Inflammatory macrophage treated with lipopolysaccharide for 4 hours (primary cell): ENCODE measurements around the gene ATP1B1.
"Not testable (repeated sequence)": the region's sequence is repeated elsewhere in the genome, so short reads cannot be mapped to it uniquely, and the experiment has no call there.

ENCODE experiments used
- DNase-seq: peaks from one replicate; pipeline ENCODE4 v3.0.0-alpha.2; 2020

Gene ATP1B1

DNA sequence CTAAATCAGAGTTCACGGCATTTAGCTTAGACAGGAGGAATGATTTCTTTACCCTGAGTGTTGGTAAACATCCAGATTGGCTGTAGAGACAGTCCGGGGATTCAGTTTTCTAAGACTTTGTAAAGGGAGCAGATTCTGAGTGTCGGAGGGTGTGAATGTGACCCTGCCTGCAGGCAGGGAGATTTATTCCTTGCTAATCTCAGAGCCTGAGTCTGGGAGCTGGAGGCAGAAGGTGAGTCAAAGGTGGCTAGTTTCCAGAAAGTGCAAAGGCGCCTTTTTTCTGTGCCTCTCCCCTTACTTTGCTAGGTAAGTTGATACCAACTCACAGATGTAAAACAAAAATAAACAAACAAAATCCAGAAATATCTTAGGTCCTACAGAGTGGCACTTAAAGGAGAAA is 11.7 kb downstream of the ATP1B1 start:
- DNase-seq = no peak

- DNase-seq = no peak
These were observed 12.9 kb downstream of the ATP1B1 start for GRCh38 chr1:169119405-169119804.

- no peak for DNase-seq
These were observed 13.6 kb downstream of the ATP1B1 start for GRCh38 chr1:169120066-169120465.

GRCh38 chr1:169121146-169121923 is 14.8 kb downstream of the ATP1B1 start:
- DNase-seq = no peak

- no peak for DNase-seq
These were observed 16.5 kb downstream of the ATP1B1 start for GRCh38 chr1:169122976-169123375.

DNA sequence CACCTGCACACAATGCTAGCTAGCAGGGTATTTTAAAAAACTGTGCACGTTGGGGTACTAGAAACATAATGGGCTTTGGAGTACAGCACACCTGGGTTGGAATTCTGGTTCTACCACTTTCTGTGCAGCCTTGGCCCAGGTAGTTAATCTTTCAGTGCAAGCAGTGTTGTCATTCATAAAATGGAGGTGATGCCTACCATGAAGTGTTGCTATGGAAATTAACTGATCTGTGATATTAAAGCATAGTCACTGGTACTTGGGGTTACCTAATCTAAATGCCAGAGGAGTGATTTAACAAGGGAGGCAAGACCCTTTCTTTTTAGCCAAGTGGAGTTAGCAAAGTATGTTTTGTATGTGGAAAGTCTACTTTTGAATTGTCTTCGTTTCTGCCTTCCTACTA is 18.0 kb downstream of the ATP1B1 start:
- DNase-seq = no peak

- not testable (repeated sequence) for DNase-seq
These were observed 19.1 kb downstream of the ATP1B1 start for GRCh38 chr1:169125597-169125996.

GRCh38 chr1:169126335-169126734 is 19.8 kb downstream of the ATP1B1 start:
- no peak for DNase-seq

DNA sequence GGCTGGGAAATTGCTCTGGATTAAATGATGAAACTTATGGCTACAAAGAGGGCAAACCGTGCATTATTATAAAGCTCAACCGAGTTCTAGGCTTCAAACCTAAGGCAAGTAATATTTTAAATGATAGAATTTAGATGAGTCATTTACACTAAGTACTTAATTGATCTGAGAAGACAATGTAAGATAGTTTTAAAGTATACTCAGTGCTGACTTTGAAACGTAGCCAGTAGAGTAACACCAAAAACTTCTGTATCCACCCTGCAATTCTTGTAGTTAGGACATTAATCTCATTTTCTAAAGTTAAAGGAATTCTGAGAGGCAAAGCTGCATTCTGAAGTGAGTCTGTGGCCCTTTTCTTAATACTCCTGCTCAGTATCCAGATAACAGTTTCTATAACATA is 20.8 kb downstream of the ATP1B1 start:
- no peak for DNase-seq

DNA sequence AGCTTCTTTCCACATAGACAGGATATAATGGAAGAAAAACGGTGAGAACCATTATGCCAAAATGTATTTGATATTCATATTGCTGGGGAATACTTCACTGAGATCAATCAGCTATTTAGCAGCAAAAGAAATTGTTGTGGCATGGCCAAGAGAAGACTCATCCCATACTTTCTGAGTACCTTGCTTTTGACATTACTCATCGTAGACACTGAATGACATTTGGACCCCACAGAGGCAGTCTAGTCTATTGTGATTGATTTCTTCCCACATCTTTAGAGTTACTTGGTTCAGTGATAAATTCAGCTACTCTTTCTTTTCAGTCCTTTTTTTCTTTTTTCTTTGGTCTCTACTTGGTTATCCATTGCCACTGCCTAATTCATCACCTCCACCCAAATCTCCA is 22.1 kb downstream of the ATP1B1 start:
- no peak for DNase-seq

DNA sequence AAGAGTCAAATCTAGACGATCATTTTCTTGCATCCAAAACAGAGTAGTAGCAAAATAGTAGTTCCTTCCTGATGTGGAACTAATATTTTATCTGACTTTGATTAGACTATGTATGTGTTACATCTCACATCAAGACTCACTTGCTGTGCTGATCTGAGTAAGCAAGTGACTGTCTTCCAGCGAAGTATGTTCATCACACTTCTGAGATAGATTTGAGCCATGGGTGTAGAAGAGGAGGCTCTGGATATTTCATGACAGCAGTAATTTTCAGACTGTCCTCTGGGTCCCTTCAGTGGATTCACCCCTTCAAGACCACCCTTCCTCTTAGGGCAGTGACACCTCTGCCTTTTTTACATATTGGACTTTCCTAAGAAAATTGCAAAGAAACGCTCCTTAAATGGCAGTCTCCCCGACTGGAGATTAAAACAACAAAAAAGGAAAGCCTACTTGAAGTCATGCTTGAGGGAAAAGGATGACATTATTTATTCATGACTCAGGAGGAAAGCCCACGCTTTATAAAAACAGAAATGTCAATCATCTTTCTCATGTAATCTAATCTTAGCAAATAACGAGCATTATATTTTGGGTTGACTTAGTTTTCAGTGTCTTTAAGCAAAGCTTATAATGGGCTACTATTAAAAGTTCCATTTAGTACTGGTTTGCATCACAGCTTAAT is 22.8 kb downstream of the ATP1B1 start:
- no peak for DNase-seq

GRCh38 chr1:169130683-169131082 is 24.2 kb downstream of the ATP1B1 start:
- no peak for DNase-seq

- no peak for DNase-seq
These were observed 26.2 kb downstream of the ATP1B1 start for GRCh38 chr1:169132512-169133227.

GRCh38 chr1:169133228-169133576 is 26.7 kb downstream of the ATP1B1 start:
- DNase-seq = no peak

- DNase-seq = no peak
These were observed 27.5 kb downstream of the ATP1B1 start for GRCh38 chr1:169133801-169134502.

DNA sequence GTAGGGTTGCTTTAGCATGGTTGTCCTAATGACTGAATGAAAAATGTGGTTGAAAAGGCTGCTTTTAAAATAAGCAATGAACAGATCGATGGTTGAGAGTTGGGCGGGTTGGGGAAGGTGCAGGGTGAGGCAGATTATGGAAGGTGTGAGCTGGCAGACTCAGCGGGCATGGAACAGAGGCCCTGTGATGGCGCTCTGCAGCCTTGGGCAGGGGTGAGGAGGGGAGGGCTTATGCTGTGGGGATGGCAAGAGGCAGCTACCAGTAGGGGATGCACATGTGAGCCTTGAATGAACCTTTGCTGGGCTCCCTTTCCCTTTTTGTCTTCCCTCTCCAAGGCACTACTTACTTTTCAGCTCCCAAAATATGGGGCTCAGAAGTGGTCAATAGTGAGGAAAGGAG is 30.9 kb downstream of the ATP1B1 start:
- no peak for DNase-seq

DNA sequence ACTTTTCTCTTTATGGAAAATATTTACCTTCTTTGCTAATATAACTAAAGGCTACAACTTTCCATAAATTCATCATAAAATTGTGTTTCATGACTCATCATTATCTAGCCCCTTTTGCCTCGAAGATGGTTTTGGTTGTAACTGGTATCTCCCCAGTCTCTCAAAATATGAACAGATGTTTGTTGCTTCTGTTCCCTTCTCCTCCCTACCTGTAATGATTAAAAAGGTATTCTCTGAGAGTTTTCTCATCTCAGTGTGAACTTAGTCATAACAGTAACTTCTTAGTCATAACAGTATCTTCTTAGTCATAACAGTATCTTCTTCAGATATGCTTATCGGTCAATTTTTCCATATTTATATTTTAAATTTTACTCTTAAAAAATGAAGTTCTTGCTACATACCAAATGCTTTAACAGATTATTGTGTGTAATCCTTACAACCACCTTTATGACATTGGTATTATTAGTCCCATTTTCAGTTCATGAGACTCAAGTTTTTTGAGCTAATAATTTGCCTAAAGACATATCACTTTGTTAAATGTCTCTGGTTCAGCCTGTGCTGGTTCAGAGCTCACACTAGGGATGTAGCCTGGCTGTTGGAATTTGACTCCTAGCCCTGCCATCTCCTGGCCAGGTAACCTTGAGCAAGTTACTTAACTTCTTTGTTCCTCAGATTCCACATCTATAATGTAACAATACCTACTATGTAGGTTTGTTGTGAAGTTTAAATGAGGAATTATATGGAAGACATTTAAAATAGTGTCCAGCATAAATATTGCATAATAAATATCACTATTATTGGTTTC is 32.6 kb downstream of the ATP1B1 start:
- no peak for DNase-seq

- no peak for DNase-seq
These were observed 34.9 kb downstream of the ATP1B1 start for GRCh38 chr1:169141356-169141755.

DNA sequence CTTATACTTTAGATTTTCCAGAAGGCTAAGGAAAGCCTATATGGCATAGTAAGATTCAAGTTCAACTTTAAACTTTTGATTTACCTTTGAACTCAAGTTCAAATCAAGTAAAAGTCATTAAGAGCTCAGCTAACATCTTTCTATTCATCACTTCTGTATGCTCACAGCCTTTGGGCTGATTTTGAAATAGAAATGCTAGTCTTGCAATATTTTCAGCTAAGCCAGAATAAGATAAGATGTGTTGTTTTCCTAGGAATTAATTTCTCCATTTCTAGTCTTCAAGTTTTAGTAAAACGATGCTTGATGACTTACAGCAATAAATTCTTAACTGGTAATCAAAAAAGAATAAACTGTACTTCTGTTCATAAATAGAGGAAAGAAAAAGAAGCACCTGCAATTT is 35.6 kb downstream of the ATP1B1 start:
- DNase-seq = no peak

DNA sequence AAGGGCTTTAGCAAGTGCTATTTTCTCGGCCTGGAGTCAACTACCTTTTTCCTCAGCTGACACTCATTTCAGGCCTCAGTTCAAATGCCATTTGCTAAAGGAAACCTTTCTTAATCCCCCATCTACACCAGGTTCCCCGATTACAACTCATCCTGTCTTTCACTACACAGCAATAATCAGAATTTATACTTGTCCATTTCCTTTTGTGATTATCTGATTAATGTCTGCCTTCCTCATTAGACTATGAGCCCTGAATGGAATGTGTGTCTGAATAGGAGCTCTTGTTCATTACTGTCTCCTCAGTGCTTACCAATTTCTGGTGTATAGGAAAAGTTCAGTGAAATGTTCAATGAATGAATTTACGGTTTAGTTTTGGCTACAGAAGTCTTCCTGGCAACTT is 36.9 kb downstream of the ATP1B1 start:
- DNase-seq = no peak

DNA sequence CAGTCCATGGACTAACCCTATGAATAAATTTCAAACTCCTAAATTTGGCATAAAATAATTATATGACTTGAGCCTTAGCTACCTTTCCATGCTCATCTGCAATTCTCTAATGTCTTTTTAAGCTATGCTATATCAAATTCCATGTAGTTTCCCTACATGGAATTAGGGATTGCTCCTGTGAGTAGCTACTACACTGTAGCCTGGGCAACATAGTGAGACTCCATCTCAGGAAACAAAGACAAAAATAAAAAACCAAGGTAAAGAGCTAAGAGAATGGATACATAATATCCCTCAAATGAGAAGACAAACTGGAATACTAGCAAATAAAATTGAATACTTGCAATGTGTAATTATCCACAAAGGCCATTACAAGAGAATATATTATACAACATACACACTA is 37.5 kb downstream of the ATP1B1 start:
- no peak for DNase-seq

DNA sequence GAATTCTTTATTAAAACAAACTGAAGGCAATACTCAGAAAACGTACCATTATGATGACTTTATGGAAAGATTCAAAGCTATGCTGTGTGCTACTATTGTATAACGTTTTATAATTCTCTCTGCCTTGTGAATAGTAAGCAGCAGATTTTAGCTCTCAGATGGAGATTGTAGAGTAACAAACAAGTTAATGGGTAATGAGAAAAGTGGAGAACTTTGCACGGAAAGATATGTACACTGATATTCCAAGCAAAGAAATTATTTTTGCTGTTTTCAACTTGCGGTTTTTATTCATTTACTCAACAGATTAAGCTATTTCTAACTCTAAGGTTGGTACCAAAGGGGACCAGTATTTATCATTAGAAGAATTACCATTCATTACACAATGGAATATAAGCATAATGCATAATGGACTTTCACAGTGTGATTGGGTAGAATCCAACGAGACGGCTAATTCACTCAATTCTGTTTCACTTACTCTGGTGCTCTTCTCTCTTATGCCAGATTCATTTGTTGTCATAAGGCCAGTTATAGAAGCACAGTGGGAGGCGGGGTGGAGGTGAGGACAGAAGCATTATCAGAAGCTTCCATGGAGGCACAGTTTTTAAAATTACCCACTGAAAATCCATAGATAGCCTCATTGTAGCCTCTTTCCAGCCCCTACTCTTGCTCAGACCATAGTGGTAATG is 38.6 kb downstream of the ATP1B1 start:
- DNase-seq = no peak
